ENCODE data around the gene LZTS3.

GRCh38 chr20:3203315-3204123, 30.2 kb upstream of the LZTS3 start:
- TF ChIP-seq MXI1 (IDR thresholded peaks at IDR 0.05; ENCODE audit: low read depth, low read length): no peak; the same call in 1 of the 2 replicates
- peak; percentile 10; the same call in 1 of the 2 replicates for TF ChIP-seq CBFB (IDR thresholded peaks at IDR 0.05; ENCODE audit: low read depth)
- TF ChIP-seq, protein P1, sequence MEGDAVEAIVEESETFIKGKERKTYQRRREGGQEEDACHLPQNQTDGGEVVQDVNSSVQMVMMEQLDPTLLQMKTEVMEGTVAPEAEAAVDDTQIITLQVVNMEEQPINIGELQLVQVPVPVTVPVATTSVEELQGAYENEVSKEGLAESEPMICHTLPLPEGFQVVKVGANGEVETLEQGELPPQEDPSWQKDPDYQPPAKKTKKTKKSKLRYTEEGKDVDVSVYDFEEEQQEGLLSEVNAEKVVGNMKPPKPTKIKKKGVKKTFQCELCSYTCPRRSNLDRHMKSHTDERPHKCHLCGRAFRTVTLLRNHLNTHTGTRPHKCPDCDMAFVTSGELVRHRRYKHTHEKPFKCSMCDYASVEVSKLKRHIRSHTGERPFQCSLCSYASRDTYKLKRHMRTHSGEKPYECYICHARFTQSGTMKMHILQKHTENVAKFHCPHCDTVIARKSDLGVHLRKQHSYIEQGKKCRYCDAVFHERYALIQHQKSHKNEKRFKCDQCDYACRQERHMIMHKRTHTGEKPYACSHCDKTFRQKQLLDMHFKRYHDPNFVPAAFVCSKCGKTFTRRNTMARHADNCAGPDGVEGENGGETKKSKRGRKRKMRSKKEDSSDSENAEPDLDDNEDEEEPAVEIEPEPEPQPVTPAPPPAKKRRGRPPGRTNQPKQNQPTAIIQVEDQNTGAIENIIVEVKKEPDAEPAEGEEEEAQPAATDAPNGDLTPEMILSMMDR (IDR thresholded peaks at IDR 0.05 in 2 of 3, conservative IDR thresholded peaks at IDR 0.05 in 1 of 3; ENCODE audit: control insufficient read depth in 2 of 3, extremely low read depth in 1 of 3, insufficient read depth in 1 of 3, low read depth in 3 of 3, low read length in 3 of 3): no peak
- TF ChIP-seq SREBF1 (IDR thresholded peaks at IDR 0.05; ENCODE audit: low read length): no peak
- TF ChIP-seq FOXM1 (IDR thresholded peaks at IDR 0.05; ENCODE audit: low read depth, low read length): no peak
- no peak for TF ChIP-seq POLR2AphosphoS5 (IDR thresholded peaks at IDR 0.05; ENCODE audit: low read length)
- 0 out of 2 replicates have a peak, but pooled peaks have one; percentile 54 for TF ChIP-seq POLR2A (IDR thresholded peaks at IDR 0.05; ENCODE audit: low read depth, low read length)
- TF ChIP-seq EZH2 (IDR thresholded peaks at IDR 0.05; ENCODE audit: borderline replicate concordance, control insufficient read depth, low read depth, low read length): no peak
- TF ChIP-seq RAD21 (IDR thresholded peaks at IDR 0.05; ENCODE audit: insufficient read depth, low read depth, low read length): no peak
- TF ChIP-seq SMAD1 (IDR thresholded peaks at IDR 0.05; ENCODE audit: low read depth, partially characterized antibody): no peak
- no peak for TF ChIP-seq EP300 (IDR thresholded peaks at IDR 0.05; ENCODE audit: borderline replicate concordance in 1 of 2, control insufficient read depth in 1 of 2, low read depth in 2 of 2, low read length in 2 of 2)
- no peak for TF ChIP-seq BCL3 (IDR thresholded peaks at IDR 0.05; ENCODE audit: borderline replicate concordance, insufficient read depth, low read depth, low read length, poor library complexity, severe bottlenecking)
- TF ChIP-seq, protein P2, sequence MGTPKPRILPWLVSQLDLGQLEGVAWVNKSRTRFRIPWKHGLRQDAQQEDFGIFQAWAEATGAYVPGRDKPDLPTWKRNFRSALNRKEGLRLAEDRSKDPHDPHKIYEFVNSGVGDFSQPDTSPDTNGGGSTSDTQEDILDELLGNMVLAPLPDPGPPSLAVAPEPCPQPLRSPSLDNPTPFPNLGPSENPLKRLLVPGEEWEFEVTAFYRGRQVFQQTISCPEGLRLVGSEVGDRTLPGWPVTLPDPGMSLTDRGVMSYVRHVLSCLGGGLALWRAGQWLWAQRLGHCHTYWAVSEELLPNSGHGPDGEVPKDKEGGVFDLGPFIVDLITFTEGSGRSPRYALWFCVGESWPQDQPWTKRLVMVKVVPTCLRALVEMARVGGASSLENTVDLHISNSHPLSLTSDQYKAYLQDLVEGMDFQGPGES (IDR thresholded peaks at IDR 0.05): no peak
- TF ChIP-seq CHD4 (IDR thresholded peaks at IDR 0.05): no peak
